Omental fat pad (tissue), 4 donors: Measurements from ENCODE around the gene RAX. TPM values are rescaled to one million over a fixed set of nuclear protein-coding genes. Genes with fewer than 3 reads are reported as not detected.

Experiments
- ATAC-seq: fragments of 150-250 bp; one replicate; pipeline ENCODE4 v1.9.1; 2016; ENCODE audit warnings: mild to moderate bottlenecking, moderate library complexity; ENCODE audit not compliant: low FRiP score
- DNase-seq: peaks from one replicate; pipeline ENCODE4 v3.0.0-alpha.2; 2019; ENCODE audit warnings: low spot score
- CTCF ChIP-seq, 3 donors: fragments of 450-650 bp; IDR thresholded peaks; one replicate each; pipeline ENCODE4 v1.5.1; 2016 to 2017; ENCODE audit warnings: antibody characterized with exemption in 3 of 3, mild to moderate bottlenecking in 3 of 3, moderate library complexity in 2 of 3
- total RNA-seq, 4 donors: library from RNA; depleted of rRNA; stranded (reverse); fragments of >200 nt; gene quantifications; one replicate each; pipeline ENCODE4 v1.1.0, GENCODE V29; 2016

Gene RAX
- total RNA-seq, 4 donors from 2014 or later, result not detected

GRCh38 chr18:59305295-59305694 is 32.0 kb upstream of the RAX start:
- DNase-seq (no peak), ATAC-seq (no peak)
- no peak for TF ChIP-seq CTCF (IDR thresholded peaks at IDR 0.05)

GRCh38 chr18:59303656-59304195 is 30.5 kb upstream of the RAX start:
- no peak for ATAC-seq
- no peak for TF ChIP-seq CTCF (IDR thresholded peaks at IDR 0.05)
- DNase-seq, result no peak

GRCh38 chr18:59303006-59303405 is 29.8 kb upstream of the RAX start:
- ATAC-seq (no peak), DNase-seq (no peak)
- TF ChIP-seq CTCF (IDR thresholded peaks at IDR 0.05), result no peak

- DNase-seq (no peak), ATAC-seq (no peak)
- no peak for TF ChIP-seq CTCF (IDR thresholded peaks at IDR 0.05)
Measured at GRCh38 chr18:59301929-59302328, 28.7 kb upstream of the RAX start.

GRCh38 chr18:59300676-59301285 is 27.5 kb upstream of the RAX start:
- ATAC-seq (no peak), DNase-seq (no peak)
- TF ChIP-seq CTCF (IDR thresholded peaks at IDR 0.05), result no peak

- no peak for ATAC-seq
- DNase-seq, result no peak
- no peak for TF ChIP-seq CTCF (IDR thresholded peaks at IDR 0.05)
Measured at GRCh38 chr18:59298871-59299270, 25.6 kb upstream of the RAX start.

- ATAC-seq (no peak), DNase-seq (no peak)
- no peak for TF ChIP-seq CTCF (IDR thresholded peaks at IDR 0.05)
Measured at GRCh38 chr18:59293317-59293716, 20.1 kb upstream of the RAX start.
